Left ventricle myocardium inferior (tissue), 1 donor: ENCODE data around the gene LCP2. TPM values are rescaled to one million over a fixed set of nuclear protein-coding genes. Genes with fewer than 3 reads are reported as not detected.
A peak's percentile ranks its signal among the peaks of the same experiment; 100 is the strongest.

Experiments
- DNase-seq: peaks from one replicate; pipeline ENCODE4 v3.0.0-alpha.2; 2020
- H3K27ac ChIP-seq: fragments of 200-600 bp; replicated peaks from 2 replicates; pipeline ENCODE4 v1.8.0; 2021
- H3K27me3 ChIP-seq: fragments of 200-600 bp; 2 replicates; pipeline ENCODE4 v1.8.0; 2021; ENCODE audit warnings: low read depth
- H3K36me3 ChIP-seq: fragments of 200-600 bp; 2 replicates; pipeline ENCODE4 v1.8.0; 2021
- H3K4me1 ChIP-seq: fragments of 200-600 bp; 2 replicates; pipeline ENCODE4 v1.8.0; 2021
- H3K4me3 ChIP-seq: fragments of 200-600 bp; 2 replicates; pipeline ENCODE4 v1.8.0; 2021; ENCODE audit warnings: mild to moderate bottlenecking, moderate library complexity
- H3K9me3 ChIP-seq: fragments of 200-600 bp; replicated peaks from 2 replicates; pipeline ENCODE4 v1.8.0; 2021
- intact Hi-C: fragments of 100-400 bp; cut with micrococcal nuclease; formaldehyde crosslinking; loops from one replicate; pipeline ENCODE4 v1.11.0; 2022
- total RNA-seq: library from RNA; stranded (reverse); fragmentation: NEBNext Ultra II Directional; extraction: Animal tissue kit (Norgen Biotek cat#: 25700); gene quantifications from one replicate; pipeline ENCODE4 v1.2.1, GENCODE V29; 2021
- TF ChIP-seq, protein P1 (sequence below): fragments of 200-600 bp; IDR thresholded peaks from 2 replicates; pipeline ENCODE4 v1.8.0; 2021; ENCODE audit warnings: antibody characterized with exemption, mild to moderate bottlenecking, borderline replicate concordance
- donor health status: DM: no; HTN: yes; CAD: no; lungs with severe emphysema.

LCP2 gene
- total RNA-seq, 1 donor from 2014 or later, result 3.9 TPM

DNA sequence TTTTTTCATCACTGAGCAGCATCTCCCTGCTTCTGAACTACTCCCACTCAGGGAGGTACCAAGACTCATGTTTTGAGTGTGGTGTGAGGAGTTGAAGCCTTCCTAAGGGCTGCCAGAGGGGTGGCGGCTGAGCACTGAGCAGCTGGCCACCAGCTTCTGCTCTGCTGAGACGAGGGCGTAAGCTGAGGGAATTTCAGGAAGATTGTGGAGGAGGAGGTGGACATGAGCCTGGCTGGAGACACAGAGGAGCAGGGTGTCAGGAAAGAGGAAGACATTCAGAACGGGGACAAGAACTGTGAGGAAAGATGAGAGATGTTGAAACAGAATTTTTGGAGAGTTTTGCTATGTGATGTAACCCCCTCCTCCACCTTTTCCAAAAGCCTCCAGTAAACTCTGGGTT is 7.8 kb downstream of the LCP2 start:
- TF ChIP-seq, protein P1, sequence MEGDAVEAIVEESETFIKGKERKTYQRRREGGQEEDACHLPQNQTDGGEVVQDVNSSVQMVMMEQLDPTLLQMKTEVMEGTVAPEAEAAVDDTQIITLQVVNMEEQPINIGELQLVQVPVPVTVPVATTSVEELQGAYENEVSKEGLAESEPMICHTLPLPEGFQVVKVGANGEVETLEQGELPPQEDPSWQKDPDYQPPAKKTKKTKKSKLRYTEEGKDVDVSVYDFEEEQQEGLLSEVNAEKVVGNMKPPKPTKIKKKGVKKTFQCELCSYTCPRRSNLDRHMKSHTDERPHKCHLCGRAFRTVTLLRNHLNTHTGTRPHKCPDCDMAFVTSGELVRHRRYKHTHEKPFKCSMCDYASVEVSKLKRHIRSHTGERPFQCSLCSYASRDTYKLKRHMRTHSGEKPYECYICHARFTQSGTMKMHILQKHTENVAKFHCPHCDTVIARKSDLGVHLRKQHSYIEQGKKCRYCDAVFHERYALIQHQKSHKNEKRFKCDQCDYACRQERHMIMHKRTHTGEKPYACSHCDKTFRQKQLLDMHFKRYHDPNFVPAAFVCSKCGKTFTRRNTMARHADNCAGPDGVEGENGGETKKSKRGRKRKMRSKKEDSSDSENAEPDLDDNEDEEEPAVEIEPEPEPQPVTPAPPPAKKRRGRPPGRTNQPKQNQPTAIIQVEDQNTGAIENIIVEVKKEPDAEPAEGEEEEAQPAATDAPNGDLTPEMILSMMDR, result no peak
- peaks cover 8% of the 10 kb centered on the region for H3K36me3 ChIP-seq
- peaks cover 6% of the 10 kb centered on the region for H3K9me3 ChIP-seq
- peaks cover 32% of the 10 kb centered on the region for H3K4me1 ChIP-seq
- intact Hi-C loops, result no loop called here
- peak overlapping the region; percentile 73 for H3K27ac ChIP-seq
- H3K27me3 ChIP-seq, result no peaks in the 10 kb centered on the region
- H3K4me3 ChIP-seq, result no peak overlapping the region
- DNase-seq, result peak; percentile 63

DNA sequence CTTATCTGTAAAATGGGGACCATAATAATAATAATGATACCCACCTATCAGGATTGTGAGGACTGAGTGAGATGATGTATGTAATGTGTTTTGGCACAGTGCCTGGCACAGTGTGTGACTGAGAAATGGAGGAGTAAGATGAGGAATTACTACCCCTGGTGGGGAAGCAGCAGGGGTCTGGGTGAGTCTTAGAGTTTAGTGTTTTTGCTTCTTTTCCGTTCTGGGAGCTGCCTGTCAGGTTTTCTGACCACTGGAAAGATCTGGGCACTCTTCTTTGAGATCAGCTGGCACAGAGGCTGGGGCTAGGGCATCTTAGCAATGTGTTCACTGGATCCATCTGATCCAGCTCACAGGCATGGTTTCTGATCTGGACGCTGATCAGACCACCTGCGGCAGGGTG is 8.5 kb downstream of the LCP2 start:
- H3K27me3 ChIP-seq, result no peaks in the 10 kb centered on the region
- H3K4me1 ChIP-seq, result peaks cover 32% of the 10 kb centered on the region
- intact Hi-C loops, result no loop called here
- peaks cover 11% of the 10 kb centered on the region for H3K9me3 ChIP-seq
- peaks cover 8% of the 10 kb centered on the region for H3K36me3 ChIP-seq
- H3K4me3 ChIP-seq, result no peak overlapping the region
- no peak for DNase-seq
- peak overlapping the region; percentile 73 for H3K27ac ChIP-seq
- TF ChIP-seq, protein P1, result no peak

DNA sequence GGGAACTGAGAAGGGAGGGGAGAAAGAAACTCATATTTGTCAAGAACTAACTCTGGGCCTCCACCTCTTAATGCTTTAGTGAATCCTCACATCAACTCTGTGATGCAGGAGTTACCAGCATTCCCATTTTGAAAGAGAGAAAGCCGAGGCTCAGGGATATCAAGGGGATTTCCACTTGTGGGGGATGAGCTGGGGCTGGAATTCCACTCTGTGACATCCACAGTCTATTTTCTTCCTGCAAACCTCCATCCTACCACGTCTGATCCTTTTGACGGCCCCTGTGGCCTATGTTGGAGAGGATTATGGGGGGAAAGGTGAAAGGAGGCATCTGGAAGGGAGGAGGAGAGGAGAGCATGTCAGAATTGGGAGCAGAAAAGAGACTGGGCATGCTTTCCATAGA is 9.0 kb downstream of the LCP2 start:
- H3K27ac ChIP-seq, result peak overlapping the region; percentile 73

DNA sequence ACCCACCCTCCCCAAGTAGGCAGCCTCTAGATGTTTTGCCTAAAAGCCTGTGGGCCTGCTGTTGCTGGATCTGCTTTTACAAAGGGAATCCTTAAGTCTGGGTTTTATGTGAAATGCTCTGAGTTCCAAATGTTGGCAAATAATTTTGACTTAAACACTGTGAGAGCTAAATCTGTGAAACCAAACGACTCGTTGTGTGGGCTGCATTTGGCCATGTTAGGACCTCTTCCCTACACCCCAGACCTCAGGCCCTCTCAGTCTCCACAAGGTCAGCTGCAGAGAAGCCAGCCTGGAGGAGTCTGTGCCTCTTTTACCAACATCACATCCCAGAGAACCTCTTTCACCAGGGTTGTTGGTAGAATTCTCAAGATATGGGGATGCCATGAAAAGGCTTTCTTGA is 9.4 kb downstream of the LCP2 start:
- Histone ChIP-seq H3K36me3 (peaks cover 8% of the 10 kb centered on the region), H3K4me1 (peaks cover 32% of the 10 kb centered on the region), H3K4me3 (no peak overlapping the region), H3K27me3 (no peaks in the 10 kb centered on the region), H3K27ac (peak overlapping the region; percentile 73), H3K9me3 (peaks cover 21% of the 10 kb centered on the region)
- no peak for DNase-seq
- TF ChIP-seq, protein P1, result no peak
- intact Hi-C loops, result no loop called here

More for the DNA sequence above, 9.0 kb downstream of the LCP2 start:
- no peak for DNase-seq
- Histone ChIP-seq H3K9me3 (peaks cover 17% of the 10 kb centered on the region), H3K4me1 (peaks cover 32% of the 10 kb centered on the region), H3K4me3 (no peak overlapping the region), H3K27me3 (no peaks in the 10 kb centered on the region), H3K36me3 (peaks cover 8% of the 10 kb centered on the region)
- TF ChIP-seq, protein P1, result no peak
- intact Hi-C loops, result no loop called here

DNA sequence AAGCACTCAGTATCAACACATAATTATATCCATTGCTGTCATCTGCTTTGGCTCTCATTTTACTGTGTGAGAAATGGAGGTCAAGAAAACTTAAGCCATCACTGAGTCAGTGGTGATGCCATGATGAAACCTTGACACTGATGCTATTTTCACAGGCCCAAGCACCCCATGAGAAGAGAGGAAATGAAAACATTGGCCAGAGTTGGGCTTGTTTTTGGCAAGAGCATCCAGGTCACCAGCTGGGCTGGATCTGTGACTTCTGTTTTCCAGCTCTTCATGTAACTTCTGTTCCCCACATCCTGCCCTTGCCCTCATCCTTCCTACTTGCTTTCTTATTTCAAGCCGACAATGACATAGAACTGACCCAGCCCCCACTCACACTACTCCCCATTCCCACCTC is 10.0 kb downstream of the LCP2 start:
- peaks cover 22% of the 10 kb centered on the region for H3K9me3 ChIP-seq
- H3K27me3 ChIP-seq, result no peaks in the 10 kb centered on the region
- peaks cover 32% of the 10 kb centered on the region for H3K4me1 ChIP-seq
- H3K27ac ChIP-seq, result peak overlapping the region; percentile 73
- peaks cover 5% of the 10 kb centered on the region for H3K36me3 ChIP-seq
- intact Hi-C loops, result no loop called here
- H3K4me3 ChIP-seq, result no peak overlapping the region
- peak; percentile 58 for DNase-seq
- TF ChIP-seq, protein P1, result no peak
